K562 (cell line): ENCODE measurements around the gene ALDOC. TPM values are rescaled to one million over a fixed set of nuclear protein-coding genes. Genes with fewer than 3 reads are reported as not detected.
"Not testable (repeated sequence)": the region's sequence is repeated elsewhere in the genome, so short reads cannot be mapped to it uniquely, and the experiment has no call there.

Source experiments
- ATAC-seq: fragments of 200-7000 bp; cut with Tn5 transposase; 3 replicates; pipeline ENCODE4 v1.9.1; 2020; ENCODE audit warnings: moderate library complexity
- BruUV-seq: library from RNA; stranded (reverse); fragments of 400-500 nt; replicated peaks from 2 replicates; lab custom pipeline; 2021; lab: Mats Ljungman, UMichigan
- CTCF ChIA-PET: fragments of 300-600 bp; formaldehyde crosslinking; extraction: SDS; loops from one replicate; lab custom pipeline; 2021; ENCODE audit warnings: low intra/inter-chr PET ratio; lab: Yijun Ruan, JAX
- POLR2A ChIA-PET: fragments of 300-600, 350-650 bp; sonication (Branson Sonifier 250); formaldehyde crosslinking; extraction: SDS; loops from one replicate; lab custom pipeline; 2021; ENCODE audit warnings: antibody characterized with exemption, inconsistent platforms; lab: Yijun Ruan, JAX
- DNase-seq, 4 experiments: peaks; one replicate each; pipeline versions ENCODE4 v3.0.0 to v3.0.0-alpha.2; 2011 to 2018; ENCODE audit warnings: low spot score in 3 of 4, mixed read lengths in 3 of 4; ENCODE audit errors: extremely low read depth in 1 of 4
- FAIRE-seq: peaks from 2 replicates; lab custom pipeline; 2011; peaks lifted over from hg19 to GRCh38; lab: Jason Lieb, UNC
- H2AFZ ChIP-seq: 2 replicates; pipeline ENCODE4 v1.6.0; 2011; ENCODE audit warnings: low read depth, low read length, control low read depth, inconsistent platforms
- H3K27ac ChIP-seq: fragments of 200-600 bp; 3 replicates; pipeline ENCODE4 v1.8.0; 2011; ENCODE audit warnings: low read depth, mild to moderate bottlenecking, control low read depth, inconsistent platforms, low read length, moderate library complexity, mixed read lengths; ENCODE audit errors: extremely low read depth
- H3K27me3 ChIP-seq, 2 experiments: fragments of 300-600 bp in 1 of 2; 2 replicates in 1 of 2; 3 replicates in 1 of 2; pipeline versions ENCODE4 v1.6.0 to v1.8.0; 2011; ENCODE audit warnings: inconsistent platforms in 2 of 2, low read length in 2 of 2, mild to moderate bottlenecking in 1 of 2, mixed read lengths in 1 of 2, moderate library complexity in 1 of 2; ENCODE audit not compliant: control insufficient read depth in 2 of 2, insufficient read depth in 2 of 2
- H3K36me3 ChIP-seq: fragments of 300-600 bp; 3 replicates; pipeline ENCODE4 v1.8.0; 2011; ENCODE audit warnings: mild to moderate bottlenecking, low read length, inconsistent platforms; ENCODE audit not compliant: control insufficient read depth, insufficient read depth
- H3K4me1 ChIP-seq, 2 experiments: fragments of 200-600 bp in 1 of 2; replicated peaks in 1 of 2; 2 replicates in 1 of 2; 3 replicates in 1 of 2; pipeline versions ENCODE4 v1.5.1 to v1.8.0; 2011; ENCODE audit warnings: inconsistent platforms in 2 of 2, low read length in 2 of 2, mild to moderate bottlenecking in 1 of 2, mixed read lengths in 1 of 2, moderate library complexity in 1 of 2; ENCODE audit not compliant: control insufficient read depth in 2 of 2, insufficient read depth in 2 of 2
- H3K4me2 ChIP-seq: 2 replicates; pipeline ENCODE4 v1.6.1; 2011; ENCODE audit warnings: low read length, control low read depth, inconsistent platforms, mixed read lengths; ENCODE audit not compliant: insufficient read depth
- H3K4me3 ChIP-seq: fragments of 200-600 bp; sonication (generic), shearing (Covaris generic); 2 replicates; pipeline ENCODE4 v1.5.1; 2016; ENCODE audit warnings: control low read depth, inconsistent platforms
- H3K79me2 ChIP-seq: fragments of 200-600 bp; 3 replicates; pipeline ENCODE4 v1.8.0; 2011; ENCODE audit warnings: low read length, inconsistent platforms; ENCODE audit not compliant: control insufficient read depth, insufficient read depth
- H3K9ac ChIP-seq, 2 experiments: 2 replicates each; pipeline versions ENCODE4 v1.6.0 to v1.6.1; 2011; ENCODE audit warnings: low read depth in 2 of 2, low read length in 2 of 2, control low read depth in 1 of 2, inconsistent platforms in 1 of 2, mild to moderate bottlenecking in 1 of 2, mixed read lengths in 1 of 2; ENCODE audit not compliant: insufficient read depth in 1 of 2
- H3K9me1 ChIP-seq: one replicate; pipeline ENCODE4 v1.6.0; 2011; ENCODE audit warnings: inconsistent platforms, mild to moderate bottlenecking, low read length, moderate library complexity; ENCODE audit not compliant: control insufficient read depth, insufficient read depth
- H3K9me3 ChIP-seq: replicated peaks from 2 replicates; pipeline ENCODE4 v1.5.1; 2011; ENCODE audit warnings: low read depth, low read length, inconsistent platforms; ENCODE audit not compliant: control insufficient read depth, insufficient read depth
- H4K20me1 ChIP-seq: replicated peaks from 2 replicates; pipeline ENCODE4 v1.6.1; 2011; ENCODE audit warnings: low read length, inconsistent platforms, mixed read lengths; ENCODE audit not compliant: control insufficient read depth, insufficient read depth
- PHF8 ChIP-seq: fragments of 200-600 bp; sonication (generic); IDR thresholded peaks from 2 replicates; pipeline ENCODE4 v1.6.1; 2012; ENCODE audit warnings: mixed run types, mild to moderate bottlenecking, inconsistent platforms, low read length, moderate library complexity, borderline replicate concordance
- SAP30 ChIP-seq: fragments of 200-600 bp; sonication (generic); IDR thresholded peaks from 2 replicates; pipeline ENCODE4 v1.6.1; 2012; ENCODE audit warnings: borderline replicate concordance, low read depth, mild to moderate bottlenecking, moderate library complexity, low read length, control low read depth, inconsistent platforms; ENCODE audit not compliant: insufficient read depth, poor library complexity, severe bottlenecking
- WGBS: fragments of 100-300 bp; shearing (Covaris generic); methylation state at CpG from one replicate; pipeline ENCODE4 v1.1.6; 2016; ENCODE audit warnings: low coverage, mixed read lengths; ENCODE audit not compliant: insufficient coverage; ENCODE audit errors: missing lambda C conversion rate; 5-methylcytosine and 5-hydroxymethylcytosine counted together
- in situ Hi-C: fragments of 300-500 bp; cut with MboI; formaldehyde crosslinking; loops from 4 replicates; pipeline ENCODE4 v1.15.0; 2018; ENCODE audit warnings: inconsistent platforms, mixed read lengths
- intact Hi-C: fragments of 100-400 bp; cut with micrococcal nuclease; formaldehyde crosslinking; loops from 2 replicates; pipeline ENCODE4 v1.14.2; 2022
- polyA plus RNA-seq, 8 experiments: library from polyadenylated mRNA; depleted of rRNA in 4 of 8; stranded (reverse) in 5 of 8; unstranded in 3 of 8; fragments of >200 nt; fragmentation: Nextera tagmentation in 2 of 8; fragmentation: Illumina TruSeq in 1 of 8; extraction: Ambion mirVana in 2 of 8; extraction: Trizol in 1 of 8; gene quantifications; 2 replicates each; pipeline versions ENCODE4 v1.2.1 to v1.2.3, GENCODE V29; 2011 to 2014; ENCODE audit warnings: inconsistent platforms in 1 of 8, missing spikeins in 1 of 8
- total RNA-seq, 7 experiments: library from RNA; depleted of rRNA in 6 of 7; stranded (reverse); fragments of >200 nt in 6 of 7; fragmentation: Illumina TruSeq in 2 of 7; extraction: Trizol in 2 of 7; gene quantifications; 2 replicates each; pipeline versions ENCODE4 v1.2.1 to v1.2.3, GENCODE V29; 2011 to 2021; ENCODE audit warnings: low replicate concordance in 1 of 7

Gene ALDOC
- total and polyA plus RNA-seq, 9 of the 15 experiments (the other 6 are each of a cell fraction or from before 2014, with no cell fraction given), result 43.2 to 263 (median 99.2) TPM

- H2AFZ ChIP-seq, H3K27me3 ChIP-seq, ATAC-seq, H3K27ac ChIP-seq, H3K9me3 ChIP-seq, CTCF ChIA-PET, intact Hi-C loops, BruUV-seq, FAIRE-seq: not testable (repeated sequence)
- Histone ChIP-seq H3K9me1 (peaks cover 18% of the 10 kb centered on the region), H3K4me2 (peak overlapping the region; percentile 80), H3K4me3 (peak overlapping the region; percentile 44), H3K4me1 (peaks cover 32 to 34% of the 10 kb centered on the region in 2 experiments), H3K79me2 (peaks cover 31% of the 10 kb centered on the region), H4K20me1 (0 out of 2 replicates have a peak, but pooled peaks cover 10% of the 10 kb centered on the region), H3K36me3 (peaks cover 70% of the 10 kb centered on the region), H3K9ac (peak overlapping the region; percentile 10 to 50; a peak in 2 of 4 replicates)
- in situ Hi-C loops, result loop anchor here (5.0 kb wide), 1 partner anchor 361 kb away; no protein-coding TSS in a partner anchor
- peak in 1 of 4 experiments; percentile 16 for DNase-seq
- 34% methylated on average over 3 of the region's 3 CpGs for whole genome bisulfite sequencing
- POLR2A ChIA-PET, result interaction anchor here (0.6 to 16.7 kb wide), 10 partner anchors 9 to 366 kb away, joined by 3 to 274 read pairs (median 4); partner anchors contain the start of genes RPL23A, SPAG5 and UNC119
- TF ChIP-seq PHF8 (peak; percentile 14; the same call in 1 of the 2 replicates), SAP30 (peak; percentile 27)
Measured at GRCh38 chr17:28576016-28576415, 679 bp downstream of the ALDOC start.
